Right lobe of liver (tissue), 6 donors: ENCODE results near the gene WNK4. TPM values are rescaled to one million over a fixed set of nuclear protein-coding genes. Genes with fewer than 3 reads are reported as not detected.

Source experiments
- ATAC-seq, 4 donors: fragments of 200-7000 bp; cut with Tn5 transposase; one replicate each; pipeline ENCODE4 v1.9.1; 2020; ENCODE audit warnings: mild to moderate bottlenecking in 4 of 4, moderate library complexity in 4 of 4
- DNase-seq, 3 donors: peaks; one replicate each; pipeline ENCODE4 v3.0.0-alpha.2; 2020
- H3K27ac ChIP-seq, 3 donors: fragments of 200-600 bp; one replicate each; pipeline ENCODE4 v1.8.0; 2022
- H3K27me3 ChIP-seq, 2 donors: fragments of 200-600 bp; one replicate each; pipeline ENCODE4 v1.8.0; 2022
- H3K36me3 ChIP-seq, 4 donors: fragments of 200-600 bp; sonication (generic) in 1 of 4; one replicate each; pipeline versions ENCODE4 v1.5.1 to v1.8.0; 2017 to 2022; ENCODE audit warnings: control low read depth in 1 of 4
- H3K4me1 ChIP-seq, 4 donors: fragments of 200-600 bp; sonication (generic) in 1 of 4; one replicate each; pipeline versions ENCODE4 v1.5.1 to v1.8.0; 2017 to 2022; ENCODE audit warnings: control low read depth in 1 of 4
- H3K4me3 ChIP-seq, 3 donors: fragments of 200-600 bp; one replicate each; pipeline ENCODE4 v1.8.0; 2022
- H3K9me3 ChIP-seq, 4 donors: fragments of 200-600 bp; sonication (generic) in 1 of 4; one replicate each; pipeline versions ENCODE4 v1.5.1 to v1.8.0; 2017 to 2022; ENCODE audit warnings: control low read depth in 1 of 4
- CTCF ChIP-seq, 4 donors: fragments of 200-600 bp in 3 of 4; fragments of 450-650 bp in 1 of 4; IDR thresholded peaks; one replicate each; pipeline versions ENCODE4 v1.5.1 to v1.8.0; 2016 to 2022; ENCODE audit warnings: antibody characterized with exemption in 4 of 4, mild to moderate bottlenecking in 2 of 4
- POLR2A ChIP-seq: fragments of 450-650 bp; IDR thresholded peaks from one replicate; pipeline ENCODE4 v1.6.1; 2017; ENCODE audit warnings: antibody characterized with exemption, mild to moderate bottlenecking
- WGBS: methylation state at CpG from one replicate; pipeline ENCODE4 v1.1.6; 2018; ENCODE audit warnings: low coverage, low lambda C conversion rate; ENCODE audit not compliant: insufficient coverage; ENCODE audit errors: missing lambda C conversion rate; 5-methylcytosine and 5-hydroxymethylcytosine counted together
- intact Hi-C, 2 donors: fragments of 100-400 bp; cut with DNase I; formaldehyde crosslinking; loops; one replicate each; pipeline versions ENCODE4 v1.11.2 to v1.14.1; 2022
- total RNA-seq, 6 experiments: library from RNA; depleted of rRNA in 2 of 6; stranded (reverse); fragments of >200 nt in 2 of 6; fragmentation: NEBNext Ultra II Directional in 3 of 6; extraction: Animal tissue kit (Norgen Biotek cat#: 25700) in 3 of 6; gene quantifications; one replicate each; pipeline versions ENCODE4 v1.1.0 to v1.2.4, GENCODE V29; 2016 to 2023
- donor health status: DM: no; HTN: yes; CAD: no.
- donor health status: DM: no; HTN: no; CAD: no.
- donor health status: DM: no; HTN: no; CAD: no.
- donor health status: DM: no; HTN: yes; CAD: no.
- donor health status: DM: no; HTN: yes; CAD: no.

Gene WNK4
- total RNA-seq, 6 experiments from 2014 or later = 0.12 to 1.1 (median 0.22) TPM; not detected in 3

GRCh38 chr17:42830971-42831370, 50.6 kb downstream of the WNK4 start:
- Histone ChIP-seq H3K9me3 (no peaks in the 10 kb centered on the region), H3K27ac (no peak overlapping the region), H3K27me3 (no peaks in the 10 kb centered on the region), H3K4me3 (no peak overlapping the region), H3K36me3 (peaks cover 0 to 2% (median 0%) of the 10 kb centered on the region in 4 donors), H3K4me1 (peaks cover 0 to 23% (median 2%) of the 10 kb centered on the region in 4 donors)
- intact Hi-C loops = no loop called here
- ATAC-seq (no peak), DNase-seq (no peak)
- TF ChIP-seq POLR2A (no peak), CTCF (IDR thresholded peaks at IDR 0.05) (no peak)

- peaks cover 0 to 11% (median 5%) of the 10 kb centered on the region in 4 donors for H3K36me3 ChIP-seq
- H3K27me3 ChIP-seq = no peaks in the 10 kb centered on the region
- H3K4me1 ChIP-seq = peaks cover 0 to 23% (median 2%) of the 10 kb centered on the region in 4 donors
- DNase-seq (no peak), ATAC-seq (peak in 1 of 4 donors; percentile 14)
- peak overlapping the region; percentile 86 to 92 (median 89) for H3K4me3 ChIP-seq
- no peaks in the 10 kb centered on the region for H3K9me3 ChIP-seq
- 42% methylated on average over 8 of the region's 9 CpGs for WGBS
- intact Hi-C loops = no loop called here
- no peak for TF ChIP-seq CTCF (IDR thresholded peaks at IDR 0.05)
- no peak for TF ChIP-seq POLR2A
- peak overlapping the region; percentile 68 to 81 (median 79) for H3K27ac ChIP-seq
Observed at GRCh38 chr17:42832213-42832933, 52.0 kb downstream of the WNK4 start.

GRCh38 chr17:42832934-42833766, 52.7 kb downstream of the WNK4 start, which contains the start of gene PSME3:
Gene PSME3, plus strand, starts transcription at chr17:42833397. Its CDS starts 235 bp downstream, at chr17:42833632.
- intact Hi-C loops = no loop called here
- peaks cover 0 to 23% (median 2%) of the 10 kb centered on the region in 4 donors for H3K4me1 ChIP-seq
- peak; percentile 92 for TF ChIP-seq POLR2A
- no peak for TF ChIP-seq CTCF (IDR thresholded peaks at IDR 0.05)
- no peaks in the 10 kb centered on the region for H3K9me3 ChIP-seq
- DNase-seq = peak; percentile 94 to 96 (median 95)
- ATAC-seq = peak; percentile 94 to 97 (median 96)
- 0% methylated on average over 31 of the region's 71 CpGs for WGBS
- H3K4me3 ChIP-seq = peak within 1 kb of the TSS; percentile 86 to 92 (median 89)
- peaks cover 0 to 19% (median 8%) of the 10 kb centered on the region in 4 donors for H3K36me3 ChIP-seq
- H3K27me3 ChIP-seq = no peaks in the 10 kb centered on the region
- H3K27ac ChIP-seq = peak within 1 kb of the TSS; percentile 68 to 81 (median 79)

GRCh38 chr17:42833767-42834422, 53.5 kb downstream of the WNK4 start:
- H3K9me3 ChIP-seq = no peaks in the 10 kb centered on the region
- DNase-seq (no peak), ATAC-seq (peak; percentile 3 to 18 (median 10))
- H3K27ac ChIP-seq = peak overlapping the region; percentile 68 to 81 (median 79)
- intact Hi-C loops = no loop called here
- H3K4me3 ChIP-seq = peak overlapping the region; percentile 86 to 92 (median 89)
- TF ChIP-seq POLR2A (no peak), CTCF (IDR thresholded peaks at IDR 0.05) (no peak)
- peaks cover 2 to 26% (median 14%) of the 10 kb centered on the region in 4 donors for H3K36me3 ChIP-seq
- H3K4me1 ChIP-seq = peaks cover 0 to 23% (median 2%) of the 10 kb centered on the region in 4 donors
- no peaks in the 10 kb centered on the region for H3K27me3 ChIP-seq
- 4% methylated on average over 2 of the region's 18 CpGs for WGBS
